T-cell (primary cell): ENCODE measurements around the gene SLC41A1. TPM values are rescaled to one million over a fixed set of nuclear protein-coding genes. Genes with fewer than 3 reads are reported as not detected.

ENCODE experiments used
- ATAC-seq, 4 experiments: fragments of 200-7000 bp in 3 of 4; fragments of 150-1000 bp in 1 of 4; cut with Tn5 transposase; replicated peaks in 1 of 4; 1 replicate in 3 of 4; 2 replicates in 1 of 4; pipeline ENCODE4 v1.10.0; 2021; ENCODE audit warnings: moderate library complexity in 3 of 4, mild to moderate bottlenecking in 2 of 4, moderate number of reproducible peaks in 1 of 4
- CTCF ChIA-PET, 2 donors: fragments of 300-600 bp; sonication (Branson Sonifier 250); formaldehyde crosslinking; loops; one replicate each; lab custom pipeline; 2022; ENCODE audit warnings: antibody characterized with exemption in 2 of 2; lab: Charles Lee
- POLR2A ChIA-PET, 2 donors: fragments of 300-600 bp; sonication (Branson Sonifier 250); formaldehyde crosslinking; loops; one replicate each; lab custom pipeline; 2022; ENCODE audit warnings: antibody characterized with exemption in 2 of 2; lab: Charles Lee
- DNase-seq, 35 experiments: peaks; one replicate each; pipeline versions ENCODE4 v3.0.0 to v3.0.0-alpha.2; 2013 to 2023
- H3K27ac ChIP-seq: one replicate; pipeline ENCODE4 v1.5.1; 2013; ENCODE audit warnings: low read length
- H3K27me3 ChIP-seq, 2 experiments: replicated peaks in 1 of 2; 1 replicate in 1 of 2; 2 replicates in 1 of 2; pipeline versions ENCODE4 v1.6.1 to v1.7.0; 2013; ENCODE audit warnings: low read length in 1 of 2, mixed read lengths in 1 of 2; ENCODE audit not compliant: control insufficient read depth in 2 of 2, insufficient read depth in 2 of 2; ENCODE audit errors: extremely low read depth in 1 of 2
- H3K36me3 ChIP-seq, 2 donors: 1 replicate in 1 of 2; 2 replicates in 1 of 2; pipeline versions ENCODE4 v1.6.1 to v1.7.0; 2013; ENCODE audit warnings: low read length in 1 of 2; ENCODE audit not compliant: control insufficient read depth in 2 of 2, insufficient read depth in 1 of 2; ENCODE audit errors: extremely low read depth in 1 of 2
- H3K4me1 ChIP-seq, 2 experiments: 1 replicate in 1 of 2; 2 replicates in 1 of 2; pipeline versions ENCODE4 v1.6.1 to v1.7.0; 2013; ENCODE audit warnings: low read length in 2 of 2, mixed read lengths in 1 of 2; ENCODE audit not compliant: insufficient read depth in 2 of 2, control insufficient read depth in 1 of 2; ENCODE audit errors: extremely low read depth in 1 of 2
- H3K4me3 ChIP-seq, 2 donors: 1 replicate in 1 of 2; 2 replicates in 1 of 2; pipeline versions ENCODE4 v1.5.1 to v1.7.0; 2013; ENCODE audit warnings: mild to moderate bottlenecking in 2 of 2, low read length in 1 of 2, moderate library complexity in 1 of 2; ENCODE audit not compliant: control insufficient read depth in 1 of 2; ENCODE audit errors: extremely low read depth in 1 of 2
- H3K9me3 ChIP-seq: 2 replicates; pipeline ENCODE4 v1.7.0; 2013
- H3K27ac Mint-ChIP-seq, 2 donors: one replicate each; pipeline ENCODE4 v1.8.0; 2020 to 2021; ENCODE audit warnings: mild to moderate bottlenecking in 2 of 2, mixed read lengths in 2 of 2
- H3K27me3 Mint-ChIP-seq, 2 donors: one replicate each; pipeline ENCODE4 v1.8.0; 2021 to 2022; ENCODE audit warnings: mixed read lengths in 2 of 2
- H3K36me3 Mint-ChIP-seq: one replicate; pipeline ENCODE4 v1.8.0; 2021; ENCODE audit warnings: mixed read lengths
- H3K4me1 Mint-ChIP-seq, 3 donors: one replicate each; pipeline ENCODE4 v1.8.0; 2020 to 2022; ENCODE audit warnings: mixed read lengths in 3 of 3, mild to moderate bottlenecking in 1 of 3
- H3K4me3 Mint-ChIP-seq, 3 donors: one replicate each; pipeline ENCODE4 v1.8.0; 2020 to 2022; ENCODE audit warnings: mild to moderate bottlenecking in 3 of 3, mixed read lengths in 3 of 3, moderate library complexity in 3 of 3
- H3K9me3 Mint-ChIP-seq, 3 donors: one replicate each; pipeline ENCODE4 v1.8.0; 2020 to 2022; ENCODE audit warnings: mixed read lengths in 3 of 3
- WGBS: methylation state at CpG from one replicate; pipeline ENCODE4 v1.1.5; 2013; ENCODE audit warnings: missing lambda C conversion rate; ENCODE audit not compliant: insufficient coverage; 5-methylcytosine and 5-hydroxymethylcytosine counted together
- total RNA-seq, 35 experiments: library from RNA in 6 of 35; stranded (reverse) in 6 of 35; fragments of 120-200 nt in 1 of 35; gene quantifications; one replicate each; pipeline versions ENCODE4 v1.2.1 to v1.2.4 and lab custom pipeline; 2013 to 2026

Gene SLC41A1
- total RNA-seq, 5 donors from 2014 or later (not counting 1 experiment from before 2014, with no cell fraction given), result 23.5 to 31.3 (median 27.4) TPM

- Mint-ChIP-seq H3K4me3 (peak overlapping the region; percentile 93 to 98 (median 96)), H3K36me3 (no peaks in the 10 kb centered on the region), H3K4me1 (peaks cover 42 to 49% (median 42%) of the 10 kb centered on the region in 3 donors), H3K9me3 (no peaks in the 10 kb centered on the region), H3K27me3 (no peaks in the 10 kb centered on the region), H3K27ac (peak overlapping the region; percentile 96 to 99)
- CTCF ChIA-PET, result interaction anchor here in 1 of 2 donors (2.0 kb wide), 1 partner anchor 33 kb away, joined by 8 read pairs; no protein-coding TSS in a partner anchor
- Histone ChIP-seq H3K27me3 (no peaks in the 10 kb centered on the region), H3K4me3 (peak overlapping the region; percentile 86 to 90), H3K4me1 (peaks cover 8 to 24% of the 10 kb centered on the region in 2 experiments), H3K27ac (peak overlapping the region; percentile 86), H3K9me3 (no peaks in the 10 kb centered on the region), H3K36me3 (peaks cover 0 to 5% of the 10 kb centered on the region in 2 donors)
- WGBS, result 0% methylated on average over 43 of the region's 81 CpGs
- POLR2A ChIA-PET, result interaction anchor here (0.6 to 1.3 kb wide), 5 partner anchors 10 to 806 kb away, joined by 3 to 7 read pairs (median 3); no protein-coding TSS in a partner anchor
- peak; percentile 86 to 98 (median 96) for DNase-seq
- peak; percentile 80 to 85 (median 83) for ATAC-seq
Observed at GRCh38 chr1:205749234-205750137, 63.5 kb downstream of the SLC41A1 start.

- Histone ChIP-seq H3K27ac (peak overlapping the region; percentile 78), H3K27me3 (no peaks in the 10 kb centered on the region), H3K4me1 (peaks cover 8 to 29% of the 10 kb centered on the region in 2 experiments), H3K36me3 (peaks cover 0 to 5% of the 10 kb centered on the region in 2 donors), H3K4me3 (peak overlapping the region; percentile 86 to 90), H3K9me3 (no peaks in the 10 kb centered on the region)
- H3K4me1 Mint-ChIP-seq, result peaks cover 48 to 55% (median 49%) of the 10 kb centered on the region in 3 donors
- POLR2A ChIA-PET, result interaction anchor here (0.6 to 1.3 kb wide), 6 partner anchors 25 to 72 kb away, joined by 3 to 5 read pairs (median 3); no protein-coding TSS in a partner anchor
- 1% methylated on average over 14 of the region's 25 CpGs for WGBS
- H3K9me3 Mint-ChIP-seq, result no peaks in the 10 kb centered on the region
- DNase-seq, result peak in 11 of 35 experiments; percentile 7 to 59 (median 36)
- ATAC-seq, result peak; percentile 0 to 6 (median 1)
- no peaks in the 10 kb centered on the region for H3K36me3 Mint-ChIP-seq
- H3K4me3 Mint-ChIP-seq, result peak overlapping the region; percentile 93 to 98 (median 96)
- CTCF ChIA-PET, result interaction anchor here in 1 of 2 donors (0.7 to 2.0 kb wide), 2 partner anchors 25 to 34 kb away, joined by 5 to 8 read pairs; no protein-coding TSS in a partner anchor
- H3K27me3 Mint-ChIP-seq, result no peaks in the 10 kb centered on the region
- peak overlapping the region; percentile 90 to 96 for H3K27ac Mint-ChIP-seq
Observed at GRCh38 chr1:205748403-205749233, 64.4 kb downstream of the SLC41A1 start.

- Mint-ChIP-seq H3K4me3 (peak overlapping the region; percentile 17 to 96 (median 23)), H3K4me1 (peaks cover 53 to 69% (median 58%) of the 10 kb centered on the region in 3 donors), H3K27me3 (no peaks in the 10 kb centered on the region), H3K36me3 (no peaks in the 10 kb centered on the region), H3K27ac (peak overlapping the region; percentile 30 to 62), H3K9me3 (no peaks in the 10 kb centered on the region)
- no peaks in the 10 kb centered on the region for H3K27me3 ChIP-seq
- peaks cover 0 to 5% of the 10 kb centered on the region in 2 donors for H3K36me3 ChIP-seq
- no peak overlapping the region for H3K27ac ChIP-seq
- ATAC-seq (no peak), DNase-seq (no peak)
- ChIA-PET POLR2A (interaction anchor here (0.6 to 1.2 kb wide), 4 partner anchors 14 to 1908 kb away, joined by 3 to 8 read pairs (median 4); no protein-coding TSS in a partner anchor), CTCF (interaction anchor here in 1 of 2 donors (0.8 kb wide), 1 partner anchor 22 kb away, joined by 3 read pairs; no protein-coding TSS in a partner anchor)
- H3K4me3 ChIP-seq, result no peak overlapping the region
- no CpG with 5 or more reads among the region's 5 CpGs for WGBS
- peaks cover 10 to 29% of the 10 kb centered on the region in 2 experiments for H3K4me1 ChIP-seq
- H3K9me3 ChIP-seq, result no peaks in the 10 kb centered on the region
Observed at GRCh38 chr1:205746757-205747412, 66.1 kb downstream of the SLC41A1 start.

GRCh38 chr1:205744403-205744802, 68.6 kb downstream of the SLC41A1 start:
- H3K36me3 ChIP-seq, result peaks cover 0 to 5% of the 10 kb centered on the region in 2 donors
- peaks cover 11 to 27% of the 10 kb centered on the region in 2 experiments for H3K4me1 ChIP-seq
- no peak overlapping the region for H3K4me3 Mint-ChIP-seq
- H3K4me1 Mint-ChIP-seq, result peaks cover 65 to 72% (median 65%) of the 10 kb centered on the region in 3 donors
- ChIA-PET CTCF (interaction anchor here in 1 of 2 donors (0.6 kb wide), 1 partner anchor 356 kb away, joined by 4 read pairs; no protein-coding TSS in a partner anchor), POLR2A (interaction anchor here in 1 of 2 donors (1.5 kb wide), 1 partner anchor 67 kb away, joined by 11 read pairs; no protein-coding TSS in a partner anchor)
- H3K27ac Mint-ChIP-seq, result peak overlapping the region in 1 of 2 donors; percentile 1
- H3K9me3 Mint-ChIP-seq, result no peaks in the 10 kb centered on the region
- no peaks in the 10 kb centered on the region for H3K36me3 Mint-ChIP-seq
- no peak overlapping the region for H3K4me3 ChIP-seq
- no CpG with 5 or more reads among the region's 8 CpGs for WGBS
- no peak for ATAC-seq
- H3K27me3 ChIP-seq, result no peaks in the 10 kb centered on the region
- no peaks in the 10 kb centered on the region for H3K9me3 ChIP-seq
- no peak overlapping the region for H3K27ac ChIP-seq
- H3K27me3 Mint-ChIP-seq, result no peaks in the 10 kb centered on the region
- no peak for DNase-seq

- Mint-ChIP-seq H3K9me3 (no peaks in the 10 kb centered on the region), H3K36me3 (no peaks in the 10 kb centered on the region), H3K4me3 (no peak overlapping the region), H3K4me1 (peaks cover 67 to 75% (median 69%) of the 10 kb centered on the region in 3 donors), H3K27me3 (no peaks in the 10 kb centered on the region), H3K27ac (peak overlapping the region in 1 of 2 donors; percentile 1)
- Histone ChIP-seq H3K9me3 (no peaks in the 10 kb centered on the region), H3K4me3 (no peak overlapping the region), H3K36me3 (peaks cover 0 to 5% of the 10 kb centered on the region in 2 donors), H3K27ac (no peak overlapping the region), H3K4me1 (peaks cover 11 to 27% of the 10 kb centered on the region in 2 experiments), H3K27me3 (no peaks in the 10 kb centered on the region)
- ChIA-PET POLR2A (no interaction called here), CTCF (interaction anchor here in 1 of 2 donors (0.6 kb wide), 1 partner anchor 355 kb away, joined by 4 read pairs; no protein-coding TSS in a partner anchor)
- ATAC-seq (no peak), DNase-seq (no peak)
- 30% methylated on average over 2 of the region's 4 CpGs for WGBS
Observed at GRCh38 chr1:205743977-205744376, 69.0 kb downstream of the SLC41A1 start.
